ENCODE results near the gene ITPR2.

The ITPR2 gene

DNA sequence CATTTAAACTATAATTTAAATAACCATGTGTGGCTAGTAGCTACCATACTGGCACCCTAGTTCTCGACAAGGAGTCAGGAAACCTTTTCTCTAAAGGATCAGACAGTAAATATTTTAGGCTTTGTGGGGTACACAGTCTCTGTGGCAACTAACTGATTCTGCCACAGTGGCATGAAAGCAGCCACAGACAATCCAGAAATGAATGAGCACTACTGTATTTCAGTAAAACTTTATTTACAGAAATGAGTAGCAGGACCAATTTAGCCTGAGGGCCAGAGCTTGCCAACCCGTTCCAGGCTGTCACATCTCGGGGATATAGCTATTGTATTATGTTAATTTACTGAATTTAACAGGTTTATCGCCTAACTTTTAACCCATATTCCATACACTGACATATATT lies 278.7 kb downstream of the ITPR2 start:
- Histone ChIP-seq H3K4me3 (ENCODE audit: low read length) (no peak overlapping the region), H2AFZ (ENCODE audit: low read length) (no peak overlapping the region), H3K27me3 (replicated peaks; ENCODE audit: insufficient read depth, low read length) (no peaks in the 10 kb centered on the region), H3K4me1 (ENCODE audit: low read length) (no peaks in the 10 kb centered on the region), H3K36me3 (replicated peaks; ENCODE audit: insufficient read depth, low read length) (no peaks in the 10 kb centered on the region), H4K20me1 (ENCODE audit: insufficient read depth, low read length) (no peaks in the 10 kb centered on the region), H3K4me2 (ENCODE audit: low read depth, low read length) (no peak overlapping the region), H3K9me3 (replicated peaks; ENCODE audit: insufficient read depth, low read length) (no peaks in the 10 kb centered on the region), H3K9ac (ENCODE audit: low read length) (no peak overlapping the region), H3K27ac (ENCODE audit: low read length) (no peak overlapping the region), H3F3A (ENCODE audit: insufficient read depth, low read length) (no peaks in the 10 kb centered on the region), H3K9me2 (replicated peaks; ENCODE audit: insufficient read depth, low read length) (no peaks in the 10 kb centered on the region), H3K79me2 (ENCODE audit: low read length) (no peaks in the 10 kb centered on the region)
- TF ChIP-seq, protein P1, sequence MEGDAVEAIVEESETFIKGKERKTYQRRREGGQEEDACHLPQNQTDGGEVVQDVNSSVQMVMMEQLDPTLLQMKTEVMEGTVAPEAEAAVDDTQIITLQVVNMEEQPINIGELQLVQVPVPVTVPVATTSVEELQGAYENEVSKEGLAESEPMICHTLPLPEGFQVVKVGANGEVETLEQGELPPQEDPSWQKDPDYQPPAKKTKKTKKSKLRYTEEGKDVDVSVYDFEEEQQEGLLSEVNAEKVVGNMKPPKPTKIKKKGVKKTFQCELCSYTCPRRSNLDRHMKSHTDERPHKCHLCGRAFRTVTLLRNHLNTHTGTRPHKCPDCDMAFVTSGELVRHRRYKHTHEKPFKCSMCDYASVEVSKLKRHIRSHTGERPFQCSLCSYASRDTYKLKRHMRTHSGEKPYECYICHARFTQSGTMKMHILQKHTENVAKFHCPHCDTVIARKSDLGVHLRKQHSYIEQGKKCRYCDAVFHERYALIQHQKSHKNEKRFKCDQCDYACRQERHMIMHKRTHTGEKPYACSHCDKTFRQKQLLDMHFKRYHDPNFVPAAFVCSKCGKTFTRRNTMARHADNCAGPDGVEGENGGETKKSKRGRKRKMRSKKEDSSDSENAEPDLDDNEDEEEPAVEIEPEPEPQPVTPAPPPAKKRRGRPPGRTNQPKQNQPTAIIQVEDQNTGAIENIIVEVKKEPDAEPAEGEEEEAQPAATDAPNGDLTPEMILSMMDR (IDR thresholded peaks at IDR 0.05; ENCODE audit: low read length) = no peak
- TF ChIP-seq EZH2phosphoT487 (IDR thresholded peaks at IDR 0.05; ENCODE audit: low read length) = no peak
- no peak for DNase-seq

DNA sequence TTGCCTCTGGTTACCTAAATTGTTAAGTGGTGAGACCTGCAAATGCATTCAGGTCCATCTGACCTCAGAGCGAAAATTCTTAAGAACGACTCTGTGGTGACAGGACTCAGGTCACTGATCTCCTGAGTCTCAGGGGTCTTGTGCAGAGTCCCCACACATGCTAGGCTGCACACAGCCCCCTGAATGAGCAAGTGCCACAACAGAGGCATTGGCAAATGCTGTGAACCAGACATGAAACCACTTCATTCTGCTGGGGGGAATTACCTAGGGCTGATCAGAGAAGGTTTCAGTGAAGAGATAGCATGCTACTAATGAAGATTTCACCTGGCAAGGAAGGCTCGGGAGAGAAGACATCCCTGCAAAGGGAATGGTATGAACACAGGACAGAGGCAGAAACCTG lies 281.6 kb downstream of the ITPR2 start:
- TF ChIP-seq, protein P1 (IDR thresholded peaks at IDR 0.05; ENCODE audit: low read length) = no peak
- no peak for TF ChIP-seq EZH2 (optimal IDR thresholded peaks at IDR 0.05; ENCODE audit: low read depth, low read length)
- TF ChIP-seq EZH2phosphoT487 (IDR thresholded peaks at IDR 0.05; ENCODE audit: low read length) = no peak
- no peaks in the 10 kb centered on the region for H3K27me3 ChIP-seq (replicated peaks; ENCODE audit: insufficient read depth, low read length)

DNA sequence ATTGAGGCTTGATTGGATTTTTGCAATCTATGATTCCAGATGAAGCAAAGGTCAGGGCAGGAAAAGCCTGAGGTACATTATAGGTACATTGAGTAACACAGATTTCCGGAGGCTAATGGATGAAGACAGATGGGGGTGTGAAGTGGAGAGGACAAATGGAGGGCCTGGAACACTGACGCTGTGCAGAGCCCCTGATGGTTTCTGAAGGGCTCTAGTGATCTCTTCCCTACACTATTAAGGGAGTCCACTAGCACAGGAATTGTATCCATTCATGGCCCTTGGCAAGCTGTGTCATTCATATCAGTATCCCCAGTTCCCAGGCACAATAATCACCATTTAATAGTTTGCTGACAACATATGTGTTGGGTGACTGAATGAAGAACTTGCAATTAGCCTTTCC lies 284.8 kb downstream of the ITPR2 start:
- TF ChIP-seq EZH2phosphoT487 (IDR thresholded peaks at IDR 0.05; ENCODE audit: low read length) (no peak), EZH2 (optimal IDR thresholded peaks at IDR 0.05; ENCODE audit: low read depth, low read length) (no peak)
- TF ChIP-seq, protein P1 (IDR thresholded peaks at IDR 0.05; ENCODE audit: low read length) = no peak
- H3K9me3 ChIP-seq (replicated peaks; ENCODE audit: insufficient read depth, low read length) = no peaks in the 10 kb centered on the region
- no peak overlapping the region for H2AFZ ChIP-seq (ENCODE audit: low read length)
- H4K20me1 ChIP-seq (ENCODE audit: insufficient read depth, low read length) = no peaks in the 10 kb centered on the region
- H3K27ac ChIP-seq (ENCODE audit: low read length) = no peak overlapping the region
- H3K4me1 ChIP-seq (ENCODE audit: low read length) = no peaks in the 10 kb centered on the region
- no peaks in the 10 kb centered on the region for H3K27me3 ChIP-seq (replicated peaks; ENCODE audit: insufficient read depth, low read length)
- H3K9me2 ChIP-seq (replicated peaks; ENCODE audit: insufficient read depth, low read length) = no peaks in the 10 kb centered on the region
- H3K4me3 ChIP-seq (ENCODE audit: low read length) = no peak overlapping the region
- H3K79me2 ChIP-seq (ENCODE audit: low read length) = no peaks in the 10 kb centered on the region
- no peaks in the 10 kb centered on the region for H3F3A ChIP-seq (ENCODE audit: insufficient read depth, low read length)
- no peak for DNase-seq
- no peak overlapping the region for H3K4me2 ChIP-seq (ENCODE audit: low read depth, low read length)
- no peaks in the 10 kb centered on the region for H3K36me3 ChIP-seq (replicated peaks; ENCODE audit: insufficient read depth, low read length)
- H3K9ac ChIP-seq (ENCODE audit: low read length) = no peak overlapping the region

More for the DNA sequence above, 281.6 kb downstream of the ITPR2 start:
- no peak overlapping the region for H3K4me2 ChIP-seq (ENCODE audit: low read depth, low read length)
- no peaks in the 10 kb centered on the region for H3K9me3 ChIP-seq (replicated peaks; ENCODE audit: insufficient read depth, low read length)
- H3K36me3 ChIP-seq (replicated peaks; ENCODE audit: insufficient read depth, low read length) = no peaks in the 10 kb centered on the region
- no peaks in the 10 kb centered on the region for H3F3A ChIP-seq (ENCODE audit: insufficient read depth, low read length)
- no peaks in the 10 kb centered on the region for H3K79me2 ChIP-seq (ENCODE audit: low read length)
- H2AFZ ChIP-seq (ENCODE audit: low read length) = no peak overlapping the region
- H3K4me3 ChIP-seq (ENCODE audit: low read length) = no peak overlapping the region
- H3K9ac ChIP-seq (ENCODE audit: low read length) = no peak overlapping the region
- no peak for DNase-seq
- no peak overlapping the region for H3K27ac ChIP-seq (ENCODE audit: low read length)
- no peaks in the 10 kb centered on the region for H3K4me1 ChIP-seq (ENCODE audit: low read length)
- no peaks in the 10 kb centered on the region for H4K20me1 ChIP-seq (ENCODE audit: insufficient read depth, low read length)
- no peaks in the 10 kb centered on the region for H3K9me2 ChIP-seq (replicated peaks; ENCODE audit: insufficient read depth, low read length)

All from MM.1S (cell line).